Endothelial cell of umbilical vein (primary cell): ENCODE data around the gene ZNF260.

Experiments used
- EZH2 ChIP-seq: IDR thresholded peaks from 2 replicates; pipeline ENCODE4 v1.6.1; 2012; ENCODE audit warnings: borderline replicate concordance, low read depth, mild to moderate bottlenecking, moderate library complexity, low read length, inconsistent platforms; ENCODE audit not compliant: severe bottlenecking
- FOS ChIP-seq: IDR thresholded peaks from 2 replicates; pipeline ENCODE4 v1.6.1; 2011; ENCODE audit warnings: mild to moderate bottlenecking, low read length, moderate library complexity, borderline replicate concordance; ENCODE audit not compliant: insufficient read depth
- GATA2 ChIP-seq: IDR thresholded peaks from 2 replicates; pipeline ENCODE4 v1.7.0; 2011; ENCODE audit warnings: low read depth, mild to moderate bottlenecking, moderate library complexity, mixed read lengths, low read length; ENCODE audit not compliant: insufficient read length, insufficient read depth
- JUN ChIP-seq: IDR thresholded peaks from 2 replicates; pipeline ENCODE4 v1.6.1; 2011; ENCODE audit warnings: borderline replicate concordance, low read depth; ENCODE audit not compliant: insufficient read length, insufficient read depth
- MAX ChIP-seq: IDR thresholded peaks from 2 replicates; pipeline ENCODE4 v1.6.1; 2011; ENCODE audit not compliant: insufficient read depth, insufficient read length
- POLR2A ChIP-seq: IDR thresholded peaks from 2 replicates; pipeline ENCODE4 v1.6.1; 2012; ENCODE audit warnings: low read depth, mild to moderate bottlenecking, control low read depth, low read length
- POLR2AphosphoS5 ChIP-seq: IDR thresholded peaks from 2 replicates; pipeline ENCODE4 v1.6.1; 2012; ENCODE audit warnings: low read depth, mild to moderate bottlenecking, control low read depth, low read length, moderate library complexity; ENCODE audit not compliant: insufficient read depth
- TF ChIP-seq, protein P1 (sequence below), 2 donors: IDR thresholded peaks; 1 replicate in 1 of 2; 2 replicates in 1 of 2; pipeline ENCODE4 v1.5.1; 2011; ENCODE audit warnings: low read length in 2 of 2, mild to moderate bottlenecking in 2 of 2, moderate library complexity in 2 of 2, control low read depth in 1 of 2, inconsistent platforms in 1 of 2, low read depth in 1 of 2; ENCODE audit not compliant: insufficient read depth in 1 of 2; ENCODE audit errors: extremely low read depth in 1 of 2

DNA sequence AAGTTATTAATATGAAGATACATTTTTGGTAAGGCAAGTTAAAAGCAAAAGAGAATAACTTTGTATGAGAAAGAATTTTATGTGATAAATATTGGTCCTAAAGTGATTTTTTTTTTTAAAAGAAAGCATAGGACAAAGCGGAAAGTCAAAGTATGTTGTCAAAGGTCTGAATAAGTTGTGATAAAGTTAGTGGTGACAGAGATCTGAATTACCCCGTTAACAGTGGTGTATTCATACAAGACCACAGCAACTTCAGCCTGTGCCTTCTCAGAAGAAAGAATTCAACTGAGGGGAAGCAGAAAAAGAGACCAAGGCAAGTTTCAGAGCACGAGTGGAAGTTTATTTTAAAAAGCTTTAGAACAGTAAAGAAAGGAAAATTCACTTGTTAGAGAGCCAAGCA is 19.7 kb downstream of the ZNF260 start:
- TF ChIP-seq POLR2A (no peak), POLR2AphosphoS5 (no peak), EZH2 (no peak), MAX (no peak), GATA2 (no peak), JUN (no peak), FOS (no peak)
- TF ChIP-seq, protein P1, sequence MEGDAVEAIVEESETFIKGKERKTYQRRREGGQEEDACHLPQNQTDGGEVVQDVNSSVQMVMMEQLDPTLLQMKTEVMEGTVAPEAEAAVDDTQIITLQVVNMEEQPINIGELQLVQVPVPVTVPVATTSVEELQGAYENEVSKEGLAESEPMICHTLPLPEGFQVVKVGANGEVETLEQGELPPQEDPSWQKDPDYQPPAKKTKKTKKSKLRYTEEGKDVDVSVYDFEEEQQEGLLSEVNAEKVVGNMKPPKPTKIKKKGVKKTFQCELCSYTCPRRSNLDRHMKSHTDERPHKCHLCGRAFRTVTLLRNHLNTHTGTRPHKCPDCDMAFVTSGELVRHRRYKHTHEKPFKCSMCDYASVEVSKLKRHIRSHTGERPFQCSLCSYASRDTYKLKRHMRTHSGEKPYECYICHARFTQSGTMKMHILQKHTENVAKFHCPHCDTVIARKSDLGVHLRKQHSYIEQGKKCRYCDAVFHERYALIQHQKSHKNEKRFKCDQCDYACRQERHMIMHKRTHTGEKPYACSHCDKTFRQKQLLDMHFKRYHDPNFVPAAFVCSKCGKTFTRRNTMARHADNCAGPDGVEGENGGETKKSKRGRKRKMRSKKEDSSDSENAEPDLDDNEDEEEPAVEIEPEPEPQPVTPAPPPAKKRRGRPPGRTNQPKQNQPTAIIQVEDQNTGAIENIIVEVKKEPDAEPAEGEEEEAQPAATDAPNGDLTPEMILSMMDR (IDR thresholded peaks at IDR 0.05; ENCODE audit: extremely low read depth in 1 of 2, insufficient read depth in 1 of 2, low read depth in 1 of 2, low read length in 2 of 2): no peak
